AG09319 (cell line): ENCODE data around the gene SUPT4H1.

Source experiments
- DNase-seq: peaks from one replicate; pipeline ENCODE4 v3.0.0-alpha.2; 2010; ENCODE audit warnings: low read depth; ENCODE audit errors: extremely low read depth
- TF ChIP-seq, protein P1 (sequence below): IDR thresholded peaks from 2 replicates; pipeline ENCODE4 v1.5.1; 2011; ENCODE audit warnings: low read depth, mild to moderate bottlenecking, inconsistent platforms, low read length, moderate library complexity

SUPT4H1 gene

DNA sequence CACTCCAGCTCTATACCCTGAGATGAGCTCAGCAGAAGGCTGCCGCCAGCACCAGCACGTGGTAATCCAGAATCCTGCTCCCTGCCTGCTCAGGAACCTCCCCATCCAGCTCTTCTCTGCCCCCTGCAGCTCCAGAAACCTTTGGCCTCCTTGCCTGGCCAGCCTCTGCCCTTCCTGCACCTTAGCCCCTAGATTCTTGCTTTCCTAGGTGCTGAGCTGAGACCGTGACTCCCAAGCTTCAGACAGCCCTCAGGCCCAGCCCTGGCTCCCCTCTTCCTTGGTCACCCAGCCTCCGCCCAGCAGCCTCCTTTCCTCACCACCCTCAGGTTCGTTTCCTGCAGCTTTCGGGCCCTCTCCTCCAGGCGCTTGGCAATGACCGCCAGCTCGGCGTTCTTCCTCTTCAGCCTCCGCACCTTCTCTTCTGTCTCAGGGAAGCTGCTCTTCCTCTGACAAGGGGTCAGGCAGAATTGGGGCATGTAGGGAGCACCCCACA is 26.0 kb downstream of the SUPT4H1 start:
- TF ChIP-seq, protein P1, sequence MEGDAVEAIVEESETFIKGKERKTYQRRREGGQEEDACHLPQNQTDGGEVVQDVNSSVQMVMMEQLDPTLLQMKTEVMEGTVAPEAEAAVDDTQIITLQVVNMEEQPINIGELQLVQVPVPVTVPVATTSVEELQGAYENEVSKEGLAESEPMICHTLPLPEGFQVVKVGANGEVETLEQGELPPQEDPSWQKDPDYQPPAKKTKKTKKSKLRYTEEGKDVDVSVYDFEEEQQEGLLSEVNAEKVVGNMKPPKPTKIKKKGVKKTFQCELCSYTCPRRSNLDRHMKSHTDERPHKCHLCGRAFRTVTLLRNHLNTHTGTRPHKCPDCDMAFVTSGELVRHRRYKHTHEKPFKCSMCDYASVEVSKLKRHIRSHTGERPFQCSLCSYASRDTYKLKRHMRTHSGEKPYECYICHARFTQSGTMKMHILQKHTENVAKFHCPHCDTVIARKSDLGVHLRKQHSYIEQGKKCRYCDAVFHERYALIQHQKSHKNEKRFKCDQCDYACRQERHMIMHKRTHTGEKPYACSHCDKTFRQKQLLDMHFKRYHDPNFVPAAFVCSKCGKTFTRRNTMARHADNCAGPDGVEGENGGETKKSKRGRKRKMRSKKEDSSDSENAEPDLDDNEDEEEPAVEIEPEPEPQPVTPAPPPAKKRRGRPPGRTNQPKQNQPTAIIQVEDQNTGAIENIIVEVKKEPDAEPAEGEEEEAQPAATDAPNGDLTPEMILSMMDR: no peak
- DNase-seq: no peak

DNA sequence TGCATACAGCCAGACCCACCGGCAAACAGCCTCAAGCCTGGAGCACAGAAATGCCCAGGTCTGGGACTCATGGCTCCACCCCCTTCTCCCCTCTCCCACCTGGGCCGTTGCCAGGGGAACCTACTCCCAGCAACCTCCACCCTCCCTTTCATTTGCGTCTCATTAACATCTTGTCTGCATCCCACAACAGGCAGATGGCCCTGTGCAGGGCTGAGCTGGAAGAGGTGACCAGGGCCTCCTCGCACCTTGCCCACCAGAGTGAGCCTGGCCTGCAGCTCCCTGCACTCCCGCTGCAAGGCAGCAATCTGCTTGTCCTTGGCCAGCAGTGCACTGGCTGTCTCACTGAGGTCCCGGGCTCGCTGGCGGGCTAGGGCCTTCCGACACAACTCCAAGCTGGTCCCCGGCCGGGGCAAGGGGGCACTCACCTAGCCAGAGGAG is 26.7 kb downstream of the SUPT4H1 start:
- DNase-seq: no peak
- TF ChIP-seq, protein P1: no peak

DNA sequence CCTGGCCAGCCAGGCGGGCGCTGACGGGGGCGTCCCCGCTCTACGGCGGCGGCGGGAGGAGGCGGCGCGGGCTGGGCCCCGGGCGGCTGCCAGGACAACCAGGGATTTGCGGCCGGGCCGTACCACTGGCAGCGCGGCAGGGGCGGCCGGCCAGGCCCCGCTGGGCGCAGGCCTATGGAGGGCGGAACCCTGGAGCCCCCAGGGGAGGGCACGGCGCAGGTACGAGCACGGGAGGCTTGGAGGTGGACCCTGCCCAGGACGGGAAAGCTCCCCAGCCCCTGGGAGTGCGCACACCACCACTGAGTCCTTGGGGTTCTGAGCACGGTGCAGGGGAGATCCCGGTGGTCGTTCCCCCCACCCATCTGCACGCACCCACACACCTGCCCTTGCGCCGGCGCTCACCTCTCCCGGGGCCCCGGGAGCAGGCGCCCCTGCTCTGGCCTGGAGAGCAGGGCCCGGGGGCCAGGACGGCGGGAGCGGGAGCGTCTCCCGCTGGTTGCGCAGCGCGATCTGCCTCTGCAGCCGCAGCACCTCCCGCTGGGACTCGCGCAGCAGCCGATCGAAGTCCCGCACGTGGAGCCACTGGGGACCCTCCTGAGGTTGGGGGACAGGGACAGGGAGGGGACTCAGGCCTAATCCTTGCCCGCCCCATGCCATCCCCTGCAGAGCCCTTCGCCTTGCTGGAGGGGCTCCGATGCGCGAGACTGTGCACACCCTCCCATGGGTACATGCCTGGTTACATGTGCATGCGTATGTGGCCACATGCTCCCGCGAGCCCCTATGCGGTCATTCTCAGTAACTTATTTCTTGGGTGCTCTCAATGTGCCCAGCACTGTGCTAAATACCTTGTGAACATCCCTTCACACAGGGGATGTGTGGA is 27.4 kb downstream of the SUPT4H1 start:
- DNase-seq: no peak
- TF ChIP-seq, protein P1: no peak

DNA sequence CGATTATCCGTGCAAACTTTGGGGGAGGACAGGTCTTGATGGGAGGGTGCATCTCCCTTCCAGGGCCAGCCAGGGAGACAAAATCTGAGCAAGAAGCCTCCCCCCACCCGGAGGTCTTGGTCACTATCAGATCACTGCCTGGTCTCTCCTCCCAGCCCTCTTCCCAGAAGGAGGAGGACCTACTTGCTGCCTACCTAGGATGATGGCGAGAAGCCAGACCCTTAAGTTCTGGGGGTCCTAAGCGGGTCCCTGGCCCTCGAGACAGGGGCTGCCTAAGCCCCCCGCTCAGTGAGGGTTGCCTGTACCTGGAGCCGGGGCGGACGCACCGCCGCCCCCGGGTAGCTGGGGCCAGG is 28.0 kb downstream of the SUPT4H1 start:
- TF ChIP-seq, protein P1: no peak
- no peak for DNase-seq

DNA sequence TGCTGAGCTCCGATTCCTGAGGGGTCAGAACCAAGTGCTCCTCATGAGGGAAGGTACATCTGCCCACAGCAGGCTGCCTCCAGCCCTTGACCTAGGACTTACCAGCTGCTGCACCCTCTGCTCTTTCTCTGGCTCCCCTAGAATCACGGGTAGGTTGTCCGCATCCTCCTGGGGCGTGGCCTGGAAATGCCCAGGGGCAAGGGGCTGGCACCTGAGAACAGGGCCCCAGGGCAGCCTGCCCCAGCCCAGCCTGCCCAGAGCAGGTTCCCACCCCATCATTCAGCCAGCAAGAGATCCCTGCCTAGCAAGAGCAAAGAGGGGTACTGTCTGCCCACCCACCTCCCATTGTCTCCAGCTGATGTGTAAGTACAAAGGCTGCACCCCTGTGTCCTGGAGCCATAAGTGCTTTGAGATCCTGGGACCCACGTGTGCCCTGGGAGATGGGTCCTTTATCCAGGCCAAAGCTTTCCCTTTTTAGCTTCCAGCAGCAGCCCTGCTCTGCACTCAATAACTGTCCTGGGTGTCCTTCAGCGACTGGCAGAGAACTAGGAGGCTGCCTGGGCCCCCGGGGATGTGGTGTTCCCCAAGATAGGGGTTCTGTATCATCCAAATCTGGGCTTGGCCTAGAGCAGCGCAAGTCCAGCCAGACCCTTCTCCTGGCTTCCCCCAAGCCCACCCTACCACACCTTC is 28.5 kb downstream of the SUPT4H1 start:
- DNase-seq: no peak
- TF ChIP-seq, protein P1: no peak

DNA sequence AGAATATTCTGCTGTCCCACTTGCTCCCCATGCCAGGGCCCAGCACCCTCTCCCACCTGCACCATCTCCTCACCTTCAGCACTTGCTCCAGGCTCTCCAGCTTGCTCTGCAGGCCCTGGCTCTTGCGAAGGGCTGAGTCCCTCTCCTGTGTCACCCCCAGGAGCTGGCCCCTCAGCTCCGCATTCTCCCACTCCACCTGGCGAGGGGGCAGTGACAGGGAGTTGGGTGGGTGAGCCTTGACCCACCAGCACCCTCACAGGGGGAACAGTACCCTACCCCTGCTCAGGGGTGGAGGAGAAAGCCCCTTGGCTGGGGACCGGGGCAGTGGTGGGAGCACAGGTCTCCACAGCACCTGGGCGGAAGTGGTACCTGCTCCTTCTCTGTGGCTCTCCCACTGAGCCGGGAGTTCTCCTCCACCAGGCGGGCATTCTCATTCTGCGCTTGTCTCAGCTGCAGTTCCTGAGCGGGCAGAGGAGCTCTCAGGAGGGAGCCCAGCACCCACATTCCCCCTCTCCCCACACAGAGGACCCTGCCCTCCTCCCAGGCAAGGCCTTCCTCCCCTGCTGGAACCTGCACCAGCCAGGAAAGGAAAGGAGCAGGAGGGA is 29.3 kb downstream of the SUPT4H1 start:
- TF ChIP-seq, protein P1: no peak
- DNase-seq: no peak
